ENCODE measurements around the gene ACLY.
A peak's percentile ranks its signal among the peaks of the same experiment; 100 is the strongest.

ACLY gene

GRCh38 chr17:41905172-41905571, 13.6 kb downstream of the ACLY start:
- peaks cover 29% of the 10 kb centered on the region for H3K4me1 Mint-ChIP-seq
- peaks cover 4% of the 10 kb centered on the region for H3K27me3 Mint-ChIP-seq (ENCODE audit: low read depth, poor library complexity)
- H3K27ac Mint-ChIP-seq: no peak overlapping the region
- no peak for DNase-seq
- H3K9me3 Mint-ChIP-seq: no peaks in the 10 kb centered on the region
- peaks cover 71% of the 10 kb centered on the region for H3K36me3 Mint-ChIP-seq (ENCODE audit: low read depth)
- no peak overlapping the region for H3K4me3 Mint-ChIP-seq
- no peak for TF ChIP-seq CTCF (IDR thresholded peaks at IDR 0.05)

- Mint-ChIP-seq H3K27me3 (ENCODE audit: low read depth, poor library complexity) (peaks cover 4% of the 10 kb centered on the region), H3K36me3 (ENCODE audit: low read depth) (peaks cover 67% of the 10 kb centered on the region), H3K9me3 (no peaks in the 10 kb centered on the region), H3K4me3 (no peak overlapping the region), H3K4me1 (peaks cover 21% of the 10 kb centered on the region), H3K27ac (peak overlapping the region; percentile 59)
- DNase-seq: no peak
- TF ChIP-seq CTCF (IDR thresholded peaks at IDR 0.05): no peak
Measured at GRCh38 chr17:41904242-41904841, 14.4 kb downstream of the ACLY start.

- H3K36me3 Mint-ChIP-seq (ENCODE audit: low read depth): peaks cover 74% of the 10 kb centered on the region
- no peak for DNase-seq
- H3K4me1 Mint-ChIP-seq: peaks cover 8% of the 10 kb centered on the region
- no peaks in the 10 kb centered on the region for H3K27me3 Mint-ChIP-seq (ENCODE audit: low read depth, poor library complexity)
- no peaks in the 10 kb centered on the region for H3K9me3 Mint-ChIP-seq
- no peak for TF ChIP-seq CTCF (IDR thresholded peaks at IDR 0.05)
- peak overlapping the region; percentile 84 for H3K27ac Mint-ChIP-seq
- H3K4me3 Mint-ChIP-seq: no peak overlapping the region
Measured at GRCh38 chr17:41901646-41902045, 17.1 kb downstream of the ACLY start.

- Mint-ChIP-seq H3K27me3 (ENCODE audit: low read depth, poor library complexity) (no peaks in the 10 kb centered on the region), H3K4me3 (no peak overlapping the region), H3K9me3 (no peaks in the 10 kb centered on the region), H3K4me1 (peaks cover 21% of the 10 kb centered on the region), H3K36me3 (ENCODE audit: low read depth) (peaks cover 80% of the 10 kb centered on the region), H3K27ac (no peak overlapping the region)
- TF ChIP-seq CTCF (IDR thresholded peaks at IDR 0.05): no peak
- no peak for DNase-seq
Measured at GRCh38 chr17:41896726-41897125, 22.0 kb downstream of the ACLY start.

- TF ChIP-seq CTCF (IDR thresholded peaks at IDR 0.05): no peak
- no peak overlapping the region for H3K4me3 Mint-ChIP-seq
- peaks cover 21% of the 10 kb centered on the region for H3K4me1 Mint-ChIP-seq
- DNase-seq: no peak
- no peaks in the 10 kb centered on the region for H3K27me3 Mint-ChIP-seq (ENCODE audit: low read depth, poor library complexity)
- peaks cover 74% of the 10 kb centered on the region for H3K36me3 Mint-ChIP-seq (ENCODE audit: low read depth)
- peak overlapping the region; percentile 97 for H3K27ac Mint-ChIP-seq
- no peaks in the 10 kb centered on the region for H3K9me3 Mint-ChIP-seq
Measured at GRCh38 chr17:41895617-41896016, 23.1 kb downstream of the ACLY start.

GRCh38 chr17:41894791-41895331, 23.9 kb downstream of the ACLY start:
- Mint-ChIP-seq H3K27ac (peak overlapping the region; percentile 97), H3K9me3 (no peaks in the 10 kb centered on the region), H3K4me1 (peaks cover 21% of the 10 kb centered on the region), H3K4me3 (no peak overlapping the region), H3K27me3 (ENCODE audit: low read depth, poor library complexity) (no peaks in the 10 kb centered on the region), H3K36me3 (ENCODE audit: low read depth) (peaks cover 73% of the 10 kb centered on the region)
- DNase-seq: no peak
- TF ChIP-seq CTCF (IDR thresholded peaks at IDR 0.05): no peak

All from nephron progenitor cell (in vitro differentiated cells).